Measurements from ENCODE around the gene HS1BP3.

The HS1BP3 gene

DNA sequence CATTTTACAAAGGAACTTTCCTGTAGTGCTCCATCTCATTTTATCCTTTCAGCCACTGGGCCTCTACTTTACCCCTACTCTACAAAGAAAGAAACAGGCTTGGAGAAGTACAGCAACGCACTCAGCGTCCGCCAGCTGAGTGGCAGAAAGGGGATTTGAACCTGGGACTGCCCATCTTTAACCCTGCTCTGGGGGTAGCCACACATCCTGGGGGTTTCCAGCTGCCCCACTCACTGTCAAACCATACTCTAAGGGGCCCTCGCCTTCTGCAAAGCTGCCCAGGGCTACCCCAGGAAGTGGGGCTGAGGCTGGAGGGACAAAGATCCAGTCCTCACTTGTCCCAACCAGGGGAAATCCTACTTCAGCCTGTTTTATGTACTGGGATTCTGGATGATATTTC lies 17.9 kb downstream of the HS1BP3 start:
- H3K4me3 ChIP-seq (ENCODE audit: low read depth, low read length): no peak overlapping the region
- no peaks in the 10 kb centered on the region for H3K36me3 ChIP-seq (ENCODE audit: control insufficient read depth, insufficient read depth, low read length)
- H3K9me3 ChIP-seq (ENCODE audit: control insufficient read depth, insufficient read depth, low read length): no peaks in the 10 kb centered on the region
- H3K27ac ChIP-seq (ENCODE audit: low read depth, low read length): no peak overlapping the region
- no peak overlapping the region for H3K9ac ChIP-seq (ENCODE audit: low read depth, low read length)
- H3K27me3 ChIP-seq (ENCODE audit: control insufficient read depth, insufficient read depth, low read length): no peaks in the 10 kb centered on the region
- peaks cover 9% of the 10 kb centered on the region for H3K4me1 ChIP-seq (ENCODE audit: control insufficient read depth, insufficient read depth, low read length)

DNA sequence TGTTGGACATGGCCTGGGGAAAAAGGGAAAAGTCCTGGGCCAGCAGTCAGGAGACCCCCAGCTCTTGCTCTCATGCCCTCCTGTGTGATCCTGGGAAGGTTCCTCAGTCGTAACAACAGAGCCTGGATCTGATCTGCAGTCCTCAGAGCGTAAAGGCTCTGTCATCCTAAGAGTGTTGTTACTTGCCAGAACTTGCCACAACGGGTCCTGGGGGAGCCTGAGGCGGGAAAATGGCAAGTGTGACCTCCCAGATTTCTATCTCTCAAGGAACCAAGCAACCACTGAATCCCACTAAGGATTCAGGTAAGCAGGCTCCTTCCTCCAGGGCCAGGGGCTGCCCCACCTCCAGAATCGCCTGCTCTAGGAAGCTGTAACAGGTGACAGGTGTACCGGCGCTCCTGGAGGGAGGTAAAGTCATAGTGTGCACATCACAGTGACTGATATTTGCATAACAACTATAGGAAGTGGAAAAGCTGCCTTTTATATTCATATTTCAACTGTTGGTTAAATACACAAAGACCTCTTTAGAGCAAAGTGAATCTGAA lies 18.4 kb downstream of the HS1BP3 start:
- Histone ChIP-seq H3K9ac (ENCODE audit: low read depth, low read length) (no peak overlapping the region), H3K27ac (ENCODE audit: low read depth, low read length) (no peak overlapping the region), H3K4me3 (ENCODE audit: low read depth, low read length) (no peak overlapping the region), H3K27me3 (ENCODE audit: control insufficient read depth, insufficient read depth, low read length) (no peaks in the 10 kb centered on the region), H3K36me3 (ENCODE audit: control insufficient read depth, insufficient read depth, low read length) (no peaks in the 10 kb centered on the region), H3K4me1 (ENCODE audit: control insufficient read depth, insufficient read depth, low read length) (peaks cover 9% of the 10 kb centered on the region), H3K9me3 (ENCODE audit: control insufficient read depth, insufficient read depth, low read length) (no peaks in the 10 kb centered on the region)

DNA sequence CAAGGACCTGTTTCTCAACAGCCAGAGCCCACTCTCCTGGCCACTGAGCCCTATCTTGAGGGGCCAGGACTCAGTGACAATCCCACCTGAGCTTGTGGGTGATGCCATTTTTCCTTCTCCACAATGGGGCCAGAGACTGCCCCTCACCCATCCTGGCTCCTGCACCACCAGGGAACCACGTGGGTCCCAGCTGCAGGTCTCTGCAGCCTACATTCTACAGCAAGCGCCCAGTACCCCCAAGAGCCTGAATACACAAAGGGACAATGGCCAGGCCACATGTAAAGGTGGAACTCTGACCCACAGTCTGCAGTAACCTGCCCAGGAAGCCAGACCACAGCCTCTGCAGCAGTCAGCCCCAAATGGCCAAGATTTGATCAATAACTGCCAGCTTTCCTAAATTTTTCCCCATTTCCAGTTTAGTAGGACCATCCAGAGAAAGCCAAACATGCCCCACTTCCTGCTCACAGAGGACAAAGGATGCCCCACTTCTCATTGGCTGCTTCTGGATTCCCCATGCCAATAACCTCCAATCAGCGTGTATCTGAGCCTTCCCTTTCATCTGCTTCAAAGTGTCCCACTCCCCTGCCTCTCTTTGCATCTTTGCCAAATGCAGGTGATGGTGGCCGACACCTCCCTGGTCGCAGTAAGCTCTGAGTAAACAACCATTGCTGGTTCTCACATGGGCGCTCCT lies 19.1 kb downstream of the HS1BP3 start:
- Histone ChIP-seq H3K36me3 (ENCODE audit: control insufficient read depth, insufficient read depth, low read length) (no peaks in the 10 kb centered on the region), H3K4me3 (ENCODE audit: low read depth, low read length) (no peak overlapping the region), H3K4me1 (ENCODE audit: control insufficient read depth, insufficient read depth, low read length) (peaks cover 9% of the 10 kb centered on the region), H3K9ac (ENCODE audit: low read depth, low read length) (no peak overlapping the region), H3K27ac (ENCODE audit: low read depth, low read length) (no peak overlapping the region), H3K9me3 (ENCODE audit: control insufficient read depth, insufficient read depth, low read length) (no peaks in the 10 kb centered on the region), H3K27me3 (ENCODE audit: control insufficient read depth, insufficient read depth, low read length) (no peaks in the 10 kb centered on the region)

DNA sequence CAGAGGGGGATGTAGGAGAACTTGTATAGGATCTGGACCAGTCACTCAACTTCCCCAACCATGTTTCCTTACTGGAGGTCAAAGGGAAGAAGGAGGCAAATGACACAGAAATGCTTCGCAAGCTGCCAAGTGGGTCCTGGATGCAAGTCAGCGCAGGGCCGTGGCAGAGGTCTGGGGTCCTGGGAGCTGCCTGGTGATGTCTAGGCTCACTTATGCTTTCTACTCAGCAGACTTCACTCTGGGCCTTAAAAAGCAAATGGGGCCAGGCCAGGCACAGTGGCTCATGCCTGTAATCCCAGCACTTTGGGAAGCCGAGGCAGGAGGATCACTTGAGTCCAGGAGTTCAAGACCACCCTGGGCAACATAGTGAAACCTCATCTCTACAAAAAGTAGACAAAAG lies 19.9 kb downstream of the HS1BP3 start:
- H3K4me3 ChIP-seq (ENCODE audit: low read depth, low read length): no peak overlapping the region
- H3K4me1 ChIP-seq (ENCODE audit: control insufficient read depth, insufficient read depth, low read length): peaks cover 9% of the 10 kb centered on the region

DNA sequence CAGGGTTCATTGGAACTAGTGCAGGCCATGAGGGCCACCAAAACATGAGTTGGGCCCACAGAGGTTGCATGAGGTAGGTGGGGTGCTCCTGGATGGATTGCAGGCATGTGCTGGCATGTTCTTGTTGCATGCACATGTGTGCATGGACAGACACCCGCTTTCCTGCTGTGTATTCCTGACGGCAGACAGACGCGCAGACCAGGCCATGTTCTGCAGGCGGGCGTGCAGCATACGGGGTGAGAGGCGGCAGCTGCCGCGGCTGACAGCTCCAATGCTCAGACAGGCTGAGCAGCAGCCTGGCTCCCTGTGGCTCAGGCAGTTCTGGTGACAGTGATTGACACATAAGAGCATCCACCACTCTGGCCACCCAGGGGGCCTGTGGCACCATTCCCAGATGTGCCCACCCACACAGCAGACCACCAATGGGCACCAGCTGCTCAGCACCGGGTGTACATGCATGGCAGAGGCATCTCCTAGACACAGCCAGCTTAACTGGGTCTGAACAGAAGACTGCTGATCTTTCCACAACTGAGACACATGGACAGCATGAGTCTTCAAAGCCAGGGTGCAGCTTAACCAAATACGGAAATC lies 21.2 kb downstream of the HS1BP3 start:
- Histone ChIP-seq H3K4me1 (ENCODE audit: control insufficient read depth, insufficient read depth, low read length) (peaks cover 3% of the 10 kb centered on the region), H3K4me3 (ENCODE audit: low read depth, low read length) (no peak overlapping the region), H3K36me3 (ENCODE audit: control insufficient read depth, insufficient read depth, low read length) (no peaks in the 10 kb centered on the region), H3K27ac (ENCODE audit: low read depth, low read length) (no peak overlapping the region), H3K27me3 (ENCODE audit: control insufficient read depth, insufficient read depth, low read length) (no peaks in the 10 kb centered on the region), H3K9me3 (ENCODE audit: control insufficient read depth, insufficient read depth, low read length) (no peaks in the 10 kb centered on the region), H3K9ac (ENCODE audit: low read depth, low read length) (no peak overlapping the region)

More for the DNA sequence above, 19.9 kb downstream of the HS1BP3 start:
- Histone ChIP-seq H3K36me3 (ENCODE audit: control insufficient read depth, insufficient read depth, low read length) (no peaks in the 10 kb centered on the region), H3K27me3 (ENCODE audit: control insufficient read depth, insufficient read depth, low read length) (no peaks in the 10 kb centered on the region), H3K9ac (ENCODE audit: low read depth, low read length) (no peak overlapping the region), H3K9me3 (ENCODE audit: control insufficient read depth, insufficient read depth, low read length) (no peaks in the 10 kb centered on the region), H3K27ac (ENCODE audit: low read depth, low read length) (no peak overlapping the region)

DNA sequence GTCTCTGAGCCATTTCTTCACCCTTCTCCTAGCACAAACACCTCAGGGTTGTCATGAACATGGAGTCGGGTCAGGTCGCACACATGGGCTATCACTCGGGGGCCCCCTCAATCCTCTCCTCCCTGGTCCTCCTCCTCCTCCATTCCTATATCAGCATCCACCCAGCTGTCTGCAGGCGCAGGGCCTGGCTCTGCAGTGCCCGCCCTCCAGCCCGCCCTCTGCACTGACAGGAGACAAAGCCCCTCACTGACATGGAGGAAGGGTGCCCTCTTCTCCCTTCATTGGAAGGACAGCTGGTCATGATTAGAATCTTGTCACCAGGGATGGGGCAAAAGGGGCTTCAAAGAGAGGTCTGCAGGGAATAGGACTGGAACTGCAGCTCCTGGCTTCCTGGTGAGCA lies 21.7 kb downstream of the HS1BP3 start:
- H3K4me1 ChIP-seq (ENCODE audit: control insufficient read depth, insufficient read depth, low read length): peaks cover 3% of the 10 kb centered on the region
- no peak overlapping the region for H3K9ac ChIP-seq (ENCODE audit: low read depth, low read length)
- H3K36me3 ChIP-seq (ENCODE audit: control insufficient read depth, insufficient read depth, low read length): peaks cover 4% of the 10 kb centered on the region; the same call in 1 of the 2 replicates

DNA sequence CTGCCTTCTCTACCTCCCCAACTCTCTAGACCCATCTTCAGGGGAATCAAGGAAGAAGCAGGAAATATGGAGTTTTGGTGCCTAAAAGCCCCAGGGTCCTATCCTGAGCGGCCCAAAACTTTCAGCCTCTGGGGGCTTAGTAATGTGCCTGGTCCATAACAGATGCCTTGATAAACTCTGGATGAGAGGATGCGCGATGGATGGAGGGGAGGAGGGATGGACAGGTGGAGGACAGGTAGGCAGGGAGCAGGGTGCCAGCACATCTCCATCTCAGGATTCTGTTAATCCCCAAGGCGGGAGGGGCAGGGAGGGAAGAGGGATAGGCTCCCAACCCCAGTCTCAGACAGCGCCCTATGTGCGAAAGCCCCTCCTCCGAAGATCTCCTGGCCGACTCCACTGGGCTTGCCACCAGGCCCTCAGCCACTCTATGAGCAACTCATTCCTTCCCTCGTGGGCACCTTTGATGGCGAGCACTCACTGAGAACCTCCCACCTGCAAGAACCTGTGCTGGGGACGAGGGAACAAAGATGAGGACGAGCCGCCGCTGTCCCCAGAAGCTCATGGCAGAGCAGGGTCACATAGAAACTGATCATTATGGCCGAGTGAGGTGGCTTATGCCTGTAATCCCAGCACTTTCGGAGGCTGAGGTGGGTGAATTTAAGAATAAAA lies 23.1 kb downstream of the HS1BP3 start:
- no peak overlapping the region for H3K4me3 ChIP-seq (ENCODE audit: low read depth, low read length)
- H3K27me3 ChIP-seq (ENCODE audit: control insufficient read depth, insufficient read depth, low read length): no peaks in the 10 kb centered on the region
- H3K4me1 ChIP-seq (ENCODE audit: control insufficient read depth, insufficient read depth, low read length): peaks cover 3% of the 10 kb centered on the region
- H3K9me3 ChIP-seq (ENCODE audit: control insufficient read depth, insufficient read depth, low read length): no peaks in the 10 kb centered on the region
- H3K36me3 ChIP-seq (ENCODE audit: control insufficient read depth, insufficient read depth, low read length): peaks cover 6% of the 10 kb centered on the region; the same call in 1 of the 2 replicates
- H3K9ac ChIP-seq (ENCODE audit: low read depth, low read length): no peak overlapping the region
- no peak overlapping the region for H3K27ac ChIP-seq (ENCODE audit: low read depth, low read length)

More for the DNA sequence above, 21.7 kb downstream of the HS1BP3 start:
- Histone ChIP-seq H3K27me3 (ENCODE audit: control insufficient read depth, insufficient read depth, low read length) (no peaks in the 10 kb centered on the region), H3K27ac (ENCODE audit: low read depth, low read length) (no peak overlapping the region), H3K9me3 (ENCODE audit: control insufficient read depth, insufficient read depth, low read length) (no peaks in the 10 kb centered on the region), H3K4me3 (ENCODE audit: low read depth, low read length) (no peak overlapping the region)

DNA sequence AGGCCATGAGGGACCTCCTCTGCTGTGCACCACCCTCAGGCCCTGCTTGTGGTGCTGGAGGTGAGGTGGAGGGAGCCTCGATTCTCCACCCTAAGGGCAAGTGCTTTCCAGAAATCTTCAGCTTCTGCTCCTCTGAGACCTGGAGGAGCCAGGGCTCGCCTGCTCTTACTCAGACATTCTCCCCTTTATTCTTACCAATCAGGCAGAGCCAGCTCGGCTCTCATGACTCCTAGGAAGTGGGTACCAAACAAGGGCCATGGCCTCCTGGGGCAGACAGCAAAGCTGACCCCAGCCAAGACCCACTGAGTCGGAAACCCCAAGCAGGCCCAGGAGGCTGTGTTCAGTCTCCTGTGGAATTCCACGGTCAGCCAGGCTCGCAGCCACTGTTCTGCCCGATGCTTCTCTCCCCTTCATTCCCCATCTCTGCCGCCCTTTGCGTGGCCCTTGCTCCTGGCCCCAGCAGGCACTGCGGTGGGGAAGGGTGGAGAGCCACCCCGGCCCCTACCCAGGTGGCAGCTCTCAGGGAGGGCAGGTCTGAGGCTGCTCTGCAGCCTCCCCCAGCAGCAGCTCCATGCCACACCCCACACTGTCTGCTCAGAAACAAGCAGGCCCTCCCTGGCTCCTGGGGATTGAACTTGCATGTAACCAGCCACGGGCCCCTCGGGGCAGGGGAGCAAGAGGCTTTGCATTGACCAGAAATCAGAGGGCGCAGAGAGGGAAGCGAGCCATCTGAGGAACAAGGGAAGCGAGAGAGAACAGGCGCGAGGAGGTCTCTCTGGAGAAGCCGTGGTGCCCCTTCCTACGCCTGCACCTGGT lies 24.0 kb downstream of the HS1BP3 start:
- Histone ChIP-seq H3K4me1 (ENCODE audit: control insufficient read depth, insufficient read depth, low read length) (no peaks in the 10 kb centered on the region), H3K27ac (ENCODE audit: low read depth, low read length) (no peak overlapping the region), H3K9me3 (ENCODE audit: control insufficient read depth, insufficient read depth, low read length) (no peaks in the 10 kb centered on the region), H3K4me3 (ENCODE audit: low read depth, low read length) (no peak overlapping the region), H3K36me3 (ENCODE audit: control insufficient read depth, insufficient read depth, low read length) (peaks cover 6% of the 10 kb centered on the region; the same call in 1 of the 2 replicates), H3K9ac (ENCODE audit: low read depth, low read length) (no peak overlapping the region), H3K27me3 (ENCODE audit: control insufficient read depth, insufficient read depth, low read length) (no peaks in the 10 kb centered on the region)

DNA sequence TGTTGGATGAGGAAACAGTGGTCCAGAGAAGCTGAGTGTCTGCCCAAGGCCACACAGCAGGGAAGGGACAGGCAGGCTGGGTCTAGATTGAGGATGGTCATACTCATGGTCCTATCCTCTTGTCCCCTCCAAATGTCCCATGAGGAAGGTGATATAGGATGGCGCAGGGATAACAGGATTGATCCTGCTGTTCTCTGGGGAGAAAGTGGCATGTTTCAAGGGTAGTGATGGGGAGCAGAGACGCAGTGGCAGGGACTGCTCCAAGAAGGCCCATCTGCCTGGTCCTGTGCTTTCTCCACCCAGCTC lies 24.6 kb downstream of the HS1BP3 start:
- Histone ChIP-seq H3K27me3 (ENCODE audit: control insufficient read depth, insufficient read depth, low read length) (no peaks in the 10 kb centered on the region), H3K36me3 (ENCODE audit: control insufficient read depth, insufficient read depth, low read length) (peaks cover 6% of the 10 kb centered on the region; the same call in 1 of the 2 replicates), H3K4me3 (ENCODE audit: low read depth, low read length) (no peak overlapping the region), H3K27ac (ENCODE audit: low read depth, low read length) (no peak overlapping the region), H3K9me3 (ENCODE audit: control insufficient read depth, insufficient read depth, low read length) (no peaks in the 10 kb centered on the region), H3K4me1 (ENCODE audit: control insufficient read depth, insufficient read depth, low read length) (no peaks in the 10 kb centered on the region), H3K9ac (ENCODE audit: low read depth, low read length) (no peak overlapping the region)

DNA sequence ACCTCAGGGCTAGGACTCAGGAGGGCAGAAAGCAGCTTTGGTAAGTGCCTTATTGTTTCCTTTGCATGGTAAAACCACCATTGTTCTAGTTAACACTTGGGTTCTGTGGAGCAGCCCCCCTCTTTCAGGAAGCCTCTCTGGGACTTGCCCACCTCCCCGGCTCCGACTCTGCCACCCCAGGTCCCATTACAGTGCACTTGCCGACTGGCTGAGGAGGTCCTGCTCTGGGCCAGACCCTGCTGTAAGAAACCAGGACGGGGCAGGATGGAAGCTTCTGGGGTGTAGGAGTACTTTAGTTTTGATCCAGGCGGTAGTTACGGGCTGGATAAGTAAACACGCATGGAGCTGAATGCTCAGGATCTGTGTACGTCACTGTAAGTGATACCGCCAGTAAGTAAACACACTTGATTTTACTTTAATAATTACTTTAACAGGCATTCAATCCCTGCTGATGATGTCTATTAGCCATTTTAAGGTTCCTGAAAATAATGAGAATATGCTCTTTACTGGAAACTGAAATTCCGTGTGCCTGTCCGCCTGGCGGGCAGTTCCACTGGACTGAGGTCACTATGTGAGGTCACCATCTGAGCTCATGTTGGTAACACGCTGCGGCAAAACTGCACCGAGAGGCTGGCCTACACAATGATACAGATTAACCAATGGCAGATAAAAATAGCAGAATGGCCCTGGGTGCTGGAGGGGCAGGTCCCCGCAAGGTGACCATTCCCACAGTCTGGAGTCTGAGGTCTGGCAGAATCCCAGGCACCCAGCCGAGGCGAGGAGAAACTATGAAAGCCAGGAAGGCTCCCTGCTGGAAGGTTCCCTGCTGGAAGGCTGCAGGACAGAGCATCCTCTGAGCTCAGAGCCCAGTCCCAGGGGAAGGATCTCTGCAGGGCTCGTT lies 25.2 kb downstream of the HS1BP3 start:
- Histone ChIP-seq H3K9me3 (ENCODE audit: control insufficient read depth, insufficient read depth, low read length) (no peaks in the 10 kb centered on the region), H3K36me3 (ENCODE audit: control insufficient read depth, insufficient read depth, low read length) (peaks cover 6% of the 10 kb centered on the region; the same call in 1 of the 2 replicates), H3K9ac (ENCODE audit: low read depth, low read length) (no peak overlapping the region), H3K27me3 (ENCODE audit: control insufficient read depth, insufficient read depth, low read length) (no peaks in the 10 kb centered on the region), H3K4me3 (ENCODE audit: low read depth, low read length) (no peak overlapping the region), H3K27ac (ENCODE audit: low read depth, low read length) (no peak overlapping the region), H3K4me1 (ENCODE audit: control insufficient read depth, insufficient read depth, low read length) (no peaks in the 10 kb centered on the region)

All from HUES48 (cell line).